ACC112 (cell line): Measurements from ENCODE around the gene HMHB1.
A peak's percentile ranks its signal among the peaks of the same experiment; 100 is the strongest.

Experiments
- H2AFZ ChIP-seq: fragments of 200-600 bp; sonication (generic); one replicate; pipeline ENCODE4 v1.6.0; 2017; ENCODE audit warnings: antibody characterized with exemption, low read length; ENCODE audit not compliant: unreplicated experiment
- H3K27ac ChIP-seq: fragments of 200-600 bp; sonication (generic); 2 replicates; pipeline ENCODE4 v1.5.1; 2014; ENCODE audit warnings: low read depth, mild to moderate bottlenecking, antibody characterized with exemption, low read length, moderate library complexity
- H3K27me3 ChIP-seq: fragments of 200-600 bp; sonication (generic); 2 replicates; pipeline ENCODE4 v1.6.1; 2014; ENCODE audit warnings: mild to moderate bottlenecking, antibody characterized with exemption, low read length, moderate library complexity, mixed read lengths; ENCODE audit not compliant: insufficient read depth
- H3K36me3 ChIP-seq: fragments of 200-600 bp; sonication (generic); 2 replicates; pipeline ENCODE4 v1.6.1; 2016; ENCODE audit warnings: mild to moderate bottlenecking, antibody characterized with exemption, low read length, moderate library complexity, mixed read lengths; ENCODE audit not compliant: insufficient read depth
- H3K4me1 ChIP-seq: fragments of 200-600 bp; sonication (generic); one replicate; pipeline ENCODE4 v1.6.1; 2016; ENCODE audit warnings: low read length, mixed read lengths; ENCODE audit not compliant: insufficient read depth, unreplicated experiment, control insufficient read depth
- H3K4me3 ChIP-seq: fragments of 200-600 bp; sonication (generic); 2 replicates; pipeline ENCODE4 v1.5.1; 2014; ENCODE audit warnings: mild to moderate bottlenecking, low read depth, low read length
- H3K79me2 ChIP-seq: fragments of 200-600 bp; sonication (generic); one replicate; pipeline ENCODE4 v1.6.0; 2016; ENCODE audit warnings: low read length; ENCODE audit not compliant: control insufficient read depth, unreplicated experiment, insufficient read depth

Gene HMHB1

DNA sequence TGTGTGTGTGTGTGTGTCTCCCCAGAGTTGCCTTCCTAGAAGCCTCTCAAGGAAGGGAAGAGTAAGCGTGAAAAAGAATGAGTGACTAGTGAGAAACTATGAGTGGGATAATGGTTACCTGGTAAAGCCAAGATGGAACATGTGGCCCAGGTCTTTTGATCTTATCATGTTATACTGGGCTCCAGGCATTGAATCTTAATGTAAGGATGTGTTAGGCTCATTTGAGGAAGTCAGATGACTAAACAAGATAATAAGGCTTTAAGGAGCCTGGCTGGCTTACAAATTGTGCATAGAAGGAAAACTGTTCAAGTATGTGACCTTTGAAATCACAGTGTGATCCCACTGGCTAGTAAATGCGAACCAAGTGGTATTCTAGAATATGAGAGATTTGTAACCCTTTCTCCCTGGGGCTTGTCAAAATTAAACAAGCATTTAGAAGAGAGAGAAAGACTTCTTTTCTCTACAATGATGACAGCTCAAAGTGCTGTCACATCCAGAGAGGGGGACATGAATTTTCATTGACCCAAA, 29.9 kb upstream of the HMHB1 start:
- no peaks in the 10 kb centered on the region for H3K27me3 ChIP-seq
- H3K27ac ChIP-seq: no peak overlapping the region
- H2AFZ ChIP-seq: no peak overlapping the region

DNA sequence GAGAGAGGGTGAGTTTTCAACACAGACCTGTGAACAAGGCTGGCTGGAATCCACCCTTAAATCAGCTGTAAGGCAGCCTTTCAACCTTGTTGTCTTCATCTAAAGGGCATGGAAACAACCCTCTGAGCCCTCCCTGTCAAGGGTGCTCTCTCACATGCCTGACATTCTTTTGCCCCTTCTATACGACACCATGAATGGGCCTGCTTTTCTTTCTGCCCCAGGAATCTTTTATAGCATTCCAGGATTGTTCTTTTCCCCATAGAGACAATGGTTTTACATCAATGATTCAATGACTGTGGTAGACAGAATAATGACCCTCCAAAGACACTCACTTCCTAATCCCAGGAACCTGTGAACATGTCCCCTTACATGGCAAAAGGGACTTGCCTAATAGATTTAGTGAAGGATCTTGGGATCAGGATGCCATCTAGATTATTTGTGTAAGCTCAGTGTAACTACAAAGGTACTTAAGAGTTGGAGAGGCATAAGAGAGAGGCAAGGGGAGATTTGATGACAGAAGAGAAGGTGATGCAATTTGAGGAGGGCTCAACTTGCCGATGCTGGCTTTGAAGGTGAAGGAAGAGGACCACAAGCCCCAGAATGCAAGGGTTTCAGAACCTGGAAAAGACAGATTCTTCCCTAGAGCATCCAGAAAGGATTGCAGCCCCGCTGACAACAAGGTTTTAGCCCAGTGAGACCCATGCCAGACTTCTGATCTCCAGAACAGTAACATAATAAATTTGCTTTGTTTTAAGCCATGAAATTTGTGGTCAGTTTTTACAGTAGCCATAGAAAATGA, 29.2 kb upstream of the HMHB1 start:
- H3K79me2 ChIP-seq: no peaks in the 10 kb centered on the region
- H3K27ac ChIP-seq: no peak overlapping the region
- H3K4me1 ChIP-seq: no peaks in the 10 kb centered on the region
- no peak overlapping the region for H2AFZ ChIP-seq
- H3K4me3 ChIP-seq: no peak overlapping the region
- H3K27me3 ChIP-seq: no peaks in the 10 kb centered on the region
- no peaks in the 10 kb centered on the region for H3K36me3 ChIP-seq

More for the DNA sequence above, 29.9 kb upstream of the HMHB1 start:
- H3K4me1 ChIP-seq: no peaks in the 10 kb centered on the region
- no peaks in the 10 kb centered on the region for H3K79me2 ChIP-seq
- no peaks in the 10 kb centered on the region for H3K36me3 ChIP-seq
- no peak overlapping the region for H3K4me3 ChIP-seq

DNA sequence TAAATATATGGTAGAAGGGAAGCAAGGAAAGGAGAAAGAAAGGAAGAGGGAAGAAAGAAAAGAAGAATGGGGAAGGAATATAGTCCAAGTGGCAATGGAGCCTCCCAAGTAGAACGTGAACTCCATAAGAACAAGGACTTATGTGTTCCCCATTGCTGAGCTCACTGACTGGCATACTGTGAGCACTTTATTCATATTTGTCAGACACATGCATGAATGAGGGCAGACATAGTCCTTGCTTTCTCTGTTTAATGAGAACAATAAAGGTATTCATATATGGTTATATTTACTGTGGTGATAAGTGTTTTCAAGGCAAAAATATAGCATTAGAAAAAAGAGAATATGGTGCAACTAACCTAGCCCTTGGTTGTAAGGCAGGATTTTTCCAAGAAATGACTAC, 23.6 kb upstream of the HMHB1 start:
- H3K27me3 ChIP-seq: no peaks in the 10 kb centered on the region
- peaks cover 6% of the 10 kb centered on the region for H3K4me1 ChIP-seq
- H2AFZ ChIP-seq: no peak overlapping the region
- H3K4me3 ChIP-seq: no peak overlapping the region
- no peak overlapping the region for H3K27ac ChIP-seq
- H3K36me3 ChIP-seq: no peaks in the 10 kb centered on the region
- no peaks in the 10 kb centered on the region for H3K79me2 ChIP-seq

DNA sequence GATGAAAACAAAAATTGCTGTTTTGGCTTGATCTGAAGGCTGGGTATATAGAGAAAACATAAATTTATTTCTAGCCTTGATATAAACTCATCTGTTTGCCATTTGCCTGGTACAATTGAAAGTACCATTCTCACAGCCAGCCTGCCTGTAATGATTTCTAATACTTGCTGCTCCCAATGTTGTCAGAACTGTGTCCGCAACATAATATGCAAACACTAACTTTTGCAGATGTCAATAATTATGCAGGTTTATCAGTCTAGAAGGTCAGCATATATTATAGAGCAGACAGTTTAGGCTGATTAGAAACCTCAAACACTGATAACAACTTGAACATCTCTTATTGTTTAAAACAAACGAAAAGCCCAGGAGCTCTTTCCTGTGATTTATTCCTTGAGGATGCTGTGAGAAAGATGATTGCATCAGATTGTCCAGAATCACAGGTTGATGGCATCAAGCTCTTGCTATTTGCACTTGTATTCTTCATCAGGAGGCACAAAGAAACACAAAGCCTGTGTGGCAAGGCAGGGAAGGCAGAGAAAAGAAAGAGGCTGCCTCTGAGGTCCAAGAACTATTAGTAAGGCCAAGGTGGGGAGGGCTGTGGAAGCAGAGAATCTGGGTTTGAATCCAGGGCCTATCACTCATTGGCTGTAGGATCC, 21.4 kb upstream of the HMHB1 start:
- peaks cover 6% of the 10 kb centered on the region for H3K4me1 ChIP-seq
- H3K79me2 ChIP-seq: no peaks in the 10 kb centered on the region
- H3K36me3 ChIP-seq: no peaks in the 10 kb centered on the region
- H3K27me3 ChIP-seq: no peaks in the 10 kb centered on the region
- no peak overlapping the region for H3K27ac ChIP-seq
- H3K4me3 ChIP-seq: no peak overlapping the region
- H2AFZ ChIP-seq: no peak overlapping the region

DNA sequence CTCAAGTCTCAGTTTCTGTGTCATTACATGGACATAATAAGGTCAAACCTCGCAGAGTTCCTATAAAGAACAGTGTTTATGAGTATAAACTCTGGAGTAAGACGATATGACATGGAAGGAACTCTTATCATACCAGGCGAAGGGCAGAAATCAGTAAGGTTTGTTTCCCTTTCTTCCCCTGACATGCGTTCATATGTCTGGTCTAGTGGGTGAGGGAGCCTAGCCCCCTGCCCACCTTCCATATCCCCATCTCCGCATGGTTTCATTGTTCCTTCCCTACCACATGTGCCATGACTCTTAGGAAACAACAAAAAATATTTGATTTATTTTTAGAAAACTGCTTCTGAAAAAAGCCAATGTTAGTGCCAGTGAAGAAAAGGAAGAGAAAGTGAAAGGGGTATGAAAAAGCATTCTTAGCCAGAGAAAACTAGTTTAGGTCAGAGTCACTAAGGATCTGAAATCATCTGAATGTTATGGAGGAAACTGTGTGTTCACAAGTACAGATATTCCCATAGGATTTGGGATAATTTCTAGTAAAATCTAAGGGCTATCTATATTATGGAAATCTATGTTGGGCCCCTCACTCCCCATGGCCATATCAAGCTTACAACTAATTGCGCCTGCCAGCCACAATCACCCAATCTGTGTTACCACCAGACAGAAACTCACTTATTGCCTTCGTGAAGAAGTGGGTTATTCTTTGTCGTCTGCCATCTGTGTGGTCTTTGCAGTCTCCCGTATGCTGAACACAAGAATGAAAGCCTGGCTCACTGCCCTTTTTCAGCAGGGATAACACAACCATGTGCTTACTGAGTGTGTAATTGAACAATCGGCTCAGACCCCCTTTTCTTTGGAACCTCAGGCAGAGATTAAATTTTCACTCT, 19.9 kb upstream of the HMHB1 start:
- H3K4me3 ChIP-seq: no peak overlapping the region
- H3K27me3 ChIP-seq: no peaks in the 10 kb centered on the region
- peaks cover 6% of the 10 kb centered on the region for H3K4me1 ChIP-seq
- no peaks in the 10 kb centered on the region for H3K36me3 ChIP-seq
- no peaks in the 10 kb centered on the region for H3K79me2 ChIP-seq
- no peak overlapping the region for H3K27ac ChIP-seq
- H2AFZ ChIP-seq: peak overlapping the region; percentile 90

DNA sequence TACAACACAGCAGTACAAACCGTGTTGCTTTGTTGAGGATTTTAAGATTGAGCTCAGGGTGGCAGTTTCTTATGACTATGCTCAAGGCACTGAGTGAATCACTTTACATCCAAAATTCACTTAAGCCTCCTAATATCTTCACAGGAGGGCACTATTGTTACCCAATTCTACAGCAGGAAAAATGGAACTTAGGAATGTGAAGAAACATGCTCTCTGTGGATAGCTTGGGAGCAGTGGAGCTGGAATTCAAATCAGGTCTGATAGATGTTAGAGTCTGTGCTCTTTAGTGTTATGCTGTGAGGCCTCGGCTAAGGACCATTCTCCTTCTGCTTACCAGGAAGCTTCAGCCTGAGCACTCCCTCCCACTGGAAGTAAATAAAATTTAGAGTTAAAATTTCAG, 18.7 kb upstream of the HMHB1 start:
- H3K79me2 ChIP-seq: no peaks in the 10 kb centered on the region
- H2AFZ ChIP-seq: no peak overlapping the region
- no peaks in the 10 kb centered on the region for H3K36me3 ChIP-seq
- peaks cover 6% of the 10 kb centered on the region for H3K4me1 ChIP-seq
- H3K27me3 ChIP-seq: no peaks in the 10 kb centered on the region
- no peak overlapping the region for H3K27ac ChIP-seq
- H3K4me3 ChIP-seq: no peak overlapping the region

DNA sequence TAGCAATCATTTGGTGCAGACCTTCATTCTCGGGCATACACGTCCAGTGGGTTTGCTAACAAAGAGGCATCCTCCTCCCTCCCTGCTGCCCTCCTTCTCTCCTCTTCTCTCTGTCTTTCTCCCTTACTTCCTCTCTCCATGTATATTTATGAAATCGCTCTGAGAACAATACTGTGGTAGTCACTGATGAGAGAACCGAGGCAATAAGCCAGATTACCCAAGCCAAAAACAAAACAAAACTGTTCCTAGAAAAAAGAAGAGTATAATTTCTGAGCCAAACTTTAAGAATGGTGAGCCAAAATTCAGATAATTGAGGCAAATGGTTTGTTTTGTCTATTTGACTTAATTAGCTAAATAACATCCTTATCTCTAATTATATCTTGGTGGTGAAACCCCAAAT, 15.8 kb upstream of the HMHB1 start:
- Histone ChIP-seq H3K4me1 (peaks cover 6% of the 10 kb centered on the region), H3K79me2 (no peaks in the 10 kb centered on the region), H3K36me3 (no peaks in the 10 kb centered on the region), H3K27ac (no peak overlapping the region), H3K4me3 (no peak overlapping the region), H3K27me3 (no peaks in the 10 kb centered on the region), H2AFZ (peak overlapping the region; percentile 39)

- no peaks in the 10 kb centered on the region for H3K79me2 ChIP-seq
- H3K4me1 ChIP-seq: peaks cover 6% of the 10 kb centered on the region
- H3K36me3 ChIP-seq: no peaks in the 10 kb centered on the region
- H3K27me3 ChIP-seq: no peaks in the 10 kb centered on the region
- H3K27ac ChIP-seq: no peak overlapping the region
- no peak overlapping the region for H3K4me3 ChIP-seq
- H2AFZ ChIP-seq: no peak overlapping the region
Measured at GRCh38 chr5:143796753-143797152, 15.2 kb upstream of the HMHB1 start.

DNA sequence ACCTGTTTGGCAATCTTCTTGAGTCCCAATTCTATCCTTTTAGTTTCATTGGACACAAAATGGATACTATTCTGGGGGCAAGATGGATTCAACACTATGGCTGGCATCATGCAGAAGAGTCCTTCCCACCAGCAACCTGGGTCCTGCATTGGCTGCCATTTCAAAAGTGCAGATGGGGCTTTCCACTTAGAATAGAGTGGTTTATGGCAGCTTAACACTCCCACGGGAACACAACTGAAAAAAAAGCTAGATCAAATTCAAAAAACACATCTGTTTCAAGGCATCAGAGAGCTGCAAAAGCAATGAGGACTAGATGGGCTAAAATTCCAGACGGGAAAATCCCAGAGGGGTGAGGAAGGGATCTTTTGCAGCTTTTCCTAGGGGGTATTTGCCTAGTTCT, 11.2 kb upstream of the HMHB1 start:
- no peaks in the 10 kb centered on the region for H3K4me1 ChIP-seq

GRCh38 chr5:143801252-143801939, 10.6 kb upstream of the HMHB1 start:
- Histone ChIP-seq H3K79me2 (no peaks in the 10 kb centered on the region), H3K36me3 (no peaks in the 10 kb centered on the region), H3K27ac (no peak overlapping the region), H2AFZ (no peak overlapping the region), H3K4me1 (no peaks in the 10 kb centered on the region), H3K4me3 (no peak overlapping the region), H3K27me3 (no peaks in the 10 kb centered on the region)

More for the DNA sequence above, 11.2 kb upstream of the HMHB1 start:
- Histone ChIP-seq H3K4me3 (no peak overlapping the region), H3K36me3 (no peaks in the 10 kb centered on the region), H3K27me3 (no peaks in the 10 kb centered on the region), H2AFZ (no peak overlapping the region), H3K27ac (no peak overlapping the region), H3K79me2 (no peaks in the 10 kb centered on the region)
